Body of pancreas (tissue), 4 donors: ENCODE measurements around the gene COMT. TPM values are rescaled to one million over a fixed set of nuclear protein-coding genes. Genes with fewer than 3 reads are reported as not detected.

ENCODE experiments used
- ATAC-seq: fragments of 150-250 bp; one replicate; pipeline ENCODE4 v1.9.1; 2016
- DNase-seq, 4 donors: peaks; one replicate each; pipeline ENCODE4 v3.0.0-alpha.2; 2019
- H3K27ac ChIP-seq, 4 donors: fragments of 200-600 bp; sonication (generic); 1 replicate in 3 of 4; 2 replicates in 1 of 4; pipeline versions ENCODE4 v1.5.1 to v1.6.1; 2016 to 2019; ENCODE audit warnings: mild to moderate bottlenecking in 1 of 4, mixed read lengths in 1 of 4, moderate library complexity in 1 of 4
- H3K27me3 ChIP-seq, 2 donors: fragments of 200-600 bp; sonication (generic); one replicate each; pipeline ENCODE4 v1.6.0; 2016; ENCODE audit warnings: mild to moderate bottlenecking in 1 of 2
- H3K36me3 ChIP-seq, 2 donors: fragments of 200-600 bp; sonication (generic); replicated peaks in 1 of 2; 2 replicates each; pipeline ENCODE4 v1.5.1; 2016; ENCODE audit warnings: low read depth in 2 of 2; ENCODE audit not compliant: insufficient read depth in 1 of 2
- H3K4me1 ChIP-seq: fragments of 200-600 bp; sonication (generic); one replicate; pipeline ENCODE4 v1.6.0; 2016
- H3K4me3 ChIP-seq, 2 donors: fragments of 200-600 bp; sonication (generic); 1 replicate in 1 of 2; 2 replicates in 1 of 2; pipeline ENCODE4 v1.5.1; 2016 to 2019
- H3K9me3 ChIP-seq, 3 donors: fragments of 200-600 bp; sonication (generic); 1 replicate in 2 of 3; 2 replicates in 1 of 3; pipeline ENCODE4 v1.5.1; 2016
- CTCF ChIP-seq, 7 experiments: fragments of 450-650 bp in 4 of 7; fragments of 200-600 bp in 3 of 7; sonication (generic) in 3 of 7; IDR thresholded peaks; one replicate each; pipeline ENCODE4 v1.5.1; 2016 to 2019; ENCODE audit warnings: antibody characterized with exemption in 7 of 7
- POLR2A ChIP-seq, 3 donors: fragments of 450-650 bp; IDR thresholded peaks; one replicate each; pipeline ENCODE4 v1.6.1; 2016; ENCODE audit warnings: antibody characterized with exemption in 3 of 3, mild to moderate bottlenecking in 2 of 3
- WGBS, 2 donors: methylation state at CpG; one replicate each; pipeline ENCODE4 v1.1.5; 2017; 5-methylcytosine and 5-hydroxymethylcytosine counted together
- intact Hi-C: fragments of 100-400 bp; cut with DNase I; formaldehyde crosslinking; loops from one replicate; pipeline ENCODE4 v1.15.1; 2023
- total RNA-seq, 2 donors: library from RNA; depleted of rRNA; stranded (reverse); fragments of >200 nt; gene quantifications; one replicate each; pipeline ENCODE4 v1.1.0, GENCODE V29; 2016

COMT gene
- 10 to 100 TPM; 85.6 to 98.2 TPM for total RNA-seq

DNA sequence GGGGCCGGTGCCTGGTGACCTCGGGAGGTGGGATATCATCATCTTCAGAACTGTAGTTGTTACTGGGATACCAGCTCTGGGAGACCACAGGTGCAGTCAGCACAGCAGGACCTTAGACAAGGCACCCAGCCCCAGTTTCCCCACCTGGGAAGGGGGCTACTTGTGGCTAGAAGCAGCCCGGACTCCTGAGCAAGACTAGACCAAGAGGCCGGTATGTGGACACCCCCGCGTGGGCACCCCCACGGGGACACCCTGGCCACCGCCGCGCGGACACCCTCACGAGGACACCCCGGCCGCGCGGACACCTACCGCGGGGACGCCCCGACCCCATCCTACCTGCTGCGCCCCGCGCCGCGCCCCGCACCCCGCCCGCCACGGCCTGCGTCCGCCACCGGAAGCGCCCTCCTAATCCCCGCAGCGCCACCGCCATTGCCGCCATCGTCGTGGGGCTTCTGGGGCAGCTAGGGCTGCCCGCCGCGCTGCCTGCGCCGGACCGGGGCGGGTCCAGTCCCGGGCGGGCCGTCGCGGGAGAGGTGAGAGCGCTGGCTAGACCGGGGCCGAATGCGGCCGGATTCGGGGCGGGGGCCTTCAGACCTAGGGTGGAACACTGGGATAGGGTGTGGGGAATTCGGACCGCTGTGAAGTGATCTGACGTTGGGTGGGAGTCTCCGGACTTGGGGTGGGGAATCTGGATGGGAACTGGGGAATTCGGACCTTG, at the start of gene COMT, which contains the start of gene TXNRD2:
TSS of gene COMT (plus strand) at position 408 of the 718 bp plus-strand sequence. CDS start 20,755 bp downstream, outside the sequence.
TSS of gene TXNRD2 (minus strand) at position 454 of the 718 bp plus-strand sequence. CDS start at position 439, 15 bp downstream.
- intact Hi-C loops: no loop called here
- no peaks in the 10 kb centered on the region for H3K27me3 ChIP-seq
- H3K36me3 ChIP-seq: no peaks in the 10 kb centered on the region
- H3K4me3 ChIP-seq: peak within 1 kb of the TSS; percentile 48 to 67
- peak; percentile 84 for ATAC-seq
- WGBS, 2 donors: 0 to 1% methylated on average over 12 to 60 of the region's 63 CpGs
- peak within 1 kb of the TSS; percentile 85 to 94 (median 92) for H3K27ac ChIP-seq
- H3K4me1 ChIP-seq: peaks cover 39% of the 10 kb centered on the region
- peak; percentile 68 to 75 (median 74) for DNase-seq
- H3K9me3 ChIP-seq: no peaks in the 10 kb centered on the region
- TF ChIP-seq CTCF (IDR thresholded peaks at IDR 0.05) (no peak), POLR2A (IDR thresholded peaks at IDR 0.05) (peak; percentile 51 to 81 (median 80))

DNA sequence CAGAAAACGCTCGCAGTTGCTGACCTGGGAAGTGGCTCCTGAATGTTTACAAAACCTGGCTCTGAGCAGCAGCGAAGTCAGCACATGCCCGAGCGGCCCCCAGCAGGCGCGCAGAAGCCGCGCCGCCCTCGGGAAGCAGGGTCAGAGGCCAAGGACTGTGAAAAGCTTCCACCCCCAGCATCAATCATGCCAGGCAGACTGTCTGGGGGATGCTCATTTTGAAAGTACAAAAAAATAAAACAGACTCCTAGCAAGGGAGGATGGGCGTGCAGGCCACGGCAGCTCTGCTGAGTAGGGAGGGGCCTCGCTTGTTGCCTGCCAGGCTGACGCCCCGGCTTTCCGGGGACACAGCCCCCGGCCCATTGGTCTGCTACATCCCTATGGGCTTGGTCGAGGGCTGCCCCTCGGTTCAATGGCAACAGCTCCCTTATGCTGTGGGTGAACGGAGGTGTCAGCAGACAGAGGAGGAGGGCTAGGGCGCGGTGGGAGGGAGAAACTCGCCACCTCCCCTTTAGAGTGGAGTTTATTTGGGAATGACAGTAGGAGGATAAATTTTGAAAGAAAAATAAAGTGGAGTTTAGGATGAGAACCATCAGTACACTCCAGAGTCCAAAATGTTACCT, 49.2 kb upstream of the COMT start:
- Histone ChIP-seq H3K4me3 (no peak overlapping the region), H3K9me3 (no peaks in the 10 kb centered on the region), H3K27me3 (no peaks in the 10 kb centered on the region), H3K4me1 (no peaks in the 10 kb centered on the region), H3K27ac (peak overlapping the region in 1 of 4 donors; percentile 29), H3K36me3 (peaks cover 0 to 1% of the 10 kb centered on the region in 2 donors)
- DNase-seq: no peak
- intact Hi-C loops: no loop called here
- TF ChIP-seq CTCF (IDR thresholded peaks at IDR 0.05): no peak
- no peak for TF ChIP-seq POLR2A (IDR thresholded peaks at IDR 0.05)
- ATAC-seq: no peak
- 70 to 73% methylated on average over 23 to 24 of the region's 24 CpGs for whole genome bisulfite sequencing, 2 donors

- Histone ChIP-seq H3K9me3 (no peaks in the 10 kb centered on the region), H3K4me1 (no peaks in the 10 kb centered on the region), H3K27ac (no peak overlapping the region), H3K27me3 (no peaks in the 10 kb centered on the region), H3K36me3 (peaks cover 0 to 1% of the 10 kb centered on the region in 2 donors), H3K4me3 (no peak overlapping the region)
- 82 to 89% methylated on average over 13 of the region's 13 CpGs for WGBS, 2 donors
- no peak for DNase-seq
- intact Hi-C loops: no loop called here
- no peak for ATAC-seq
- TF ChIP-seq CTCF (IDR thresholded peaks at IDR 0.05) (no peak), POLR2A (IDR thresholded peaks at IDR 0.05) (no peak)
Observed at GRCh38 chr22:19892925-19893324, 48.6 kb upstream of the COMT start.

GRCh38 chr22:19893363-19893762, 48.2 kb upstream of the COMT start:
- WGBS, 2 donors: 73 to 87% methylated on average over 3 to 15 of the region's 15 CpGs
- ATAC-seq (no peak), DNase-seq (no peak)
- Histone ChIP-seq H3K9me3 (no peaks in the 10 kb centered on the region), H3K4me1 (no peaks in the 10 kb centered on the region), H3K27me3 (no peaks in the 10 kb centered on the region), H3K27ac (no peak overlapping the region), H3K4me3 (no peak overlapping the region), H3K36me3 (peaks cover 0 to 1% of the 10 kb centered on the region in 2 donors)
- TF ChIP-seq CTCF (IDR thresholded peaks at IDR 0.05): no peak
- no peak for TF ChIP-seq POLR2A (IDR thresholded peaks at IDR 0.05)
- intact Hi-C loops: no loop called here
